VCaP (cell line): ENCODE measurements around the gene COL5A1.

ENCODE experiments used
- H3K27ac ChIP-seq: fragments of 450-650 bp; 2 replicates; pipeline ENCODE4 v1.5.1; 2017
- CTCF ChIP-seq: fragments of 450-650 bp; conservative IDR thresholded peaks from 2 replicates; pipeline ENCODE4 v1.5.1; 2017; ENCODE audit warnings: mild to moderate bottlenecking, moderate library complexity

The COL5A1 gene

GRCh38 chr9:134632329-134632728, 9.3 kb upstream of the COL5A1 start:
- TF ChIP-seq CTCF = no peak
- H3K27ac ChIP-seq = no peak overlapping the region

DNA sequence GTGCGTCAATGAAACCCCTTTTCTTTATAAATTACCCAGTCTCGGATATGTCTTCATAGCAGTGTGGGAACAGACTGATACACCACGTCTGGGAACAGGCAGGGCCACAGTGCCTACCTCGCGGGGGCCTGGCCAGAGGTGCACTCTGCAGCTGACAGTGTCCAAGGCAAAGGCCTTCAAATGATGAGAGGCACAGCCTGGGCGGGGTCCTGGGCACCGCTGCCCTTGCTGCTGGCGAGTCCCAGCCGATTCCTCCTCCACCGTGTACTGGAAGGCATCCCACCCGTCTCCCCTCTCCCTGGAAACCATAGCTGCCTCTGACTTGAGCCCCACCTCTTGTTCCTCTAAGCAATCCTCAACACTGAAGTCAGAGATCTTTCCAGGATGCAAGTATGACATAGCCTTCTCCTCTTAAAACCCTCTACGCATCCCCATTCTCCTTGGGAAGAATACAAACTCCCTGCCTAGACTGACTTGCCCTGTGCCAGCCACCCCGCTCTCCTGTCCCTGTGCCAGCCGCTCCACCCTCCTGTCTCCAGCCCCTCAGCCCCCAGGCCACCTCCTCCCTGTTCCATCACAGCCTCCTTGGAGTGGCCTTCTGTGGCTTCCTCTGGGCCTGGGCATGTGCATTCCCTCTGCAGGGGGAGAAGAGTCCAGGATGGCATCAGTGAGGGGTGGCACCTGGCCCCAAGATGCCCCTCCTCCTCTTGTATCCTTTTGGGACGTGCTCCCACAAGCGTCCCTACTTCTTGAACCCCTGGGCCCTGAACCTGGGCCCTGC, 8.1 kb upstream of the COL5A1 start:
- H3K27ac ChIP-seq = no peak overlapping the region
- TF ChIP-seq CTCF = no peak

DNA sequence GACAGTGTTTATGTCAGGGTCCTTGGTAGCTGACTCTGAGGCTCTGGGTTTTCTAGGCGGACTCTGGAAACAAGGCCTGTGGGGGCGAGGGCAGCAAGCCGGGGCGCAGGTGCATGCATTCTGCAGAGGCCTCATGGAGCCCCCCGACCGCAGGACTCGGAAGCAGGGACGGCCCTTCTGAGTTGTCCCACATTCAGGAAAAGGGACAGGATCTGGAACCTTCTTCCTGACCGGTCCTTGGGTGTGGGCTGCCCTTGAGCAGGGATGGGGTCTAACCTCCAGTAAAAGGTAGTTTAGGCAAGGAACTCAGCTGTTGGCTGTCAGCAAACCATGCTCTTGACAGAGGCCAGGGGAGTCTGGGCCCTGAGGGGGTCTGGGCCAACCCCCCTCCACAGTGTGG, 7.4 kb upstream of the COL5A1 start:
- TF ChIP-seq CTCF = no peak
- no peak overlapping the region for H3K27ac ChIP-seq

- H3K27ac ChIP-seq = no peak overlapping the region
These were observed 6.9 kb upstream of the COL5A1 start for GRCh38 chr9:134634667-134635230.

GRCh38 chr9:134635351-134636148, 6.1 kb upstream of the COL5A1 start:
- no peak for TF ChIP-seq CTCF
- no peak overlapping the region for H3K27ac ChIP-seq

More at GRCh38 chr9:134634667-134635230, 6.9 kb upstream of the COL5A1 start:
- TF ChIP-seq CTCF = no peak

GRCh38 chr9:134636149-134636507, 5.5 kb upstream of the COL5A1 start:
- no peak for TF ChIP-seq CTCF
- no peak overlapping the region for H3K27ac ChIP-seq

- H3K27ac ChIP-seq = no peak overlapping the region
- no peak for TF ChIP-seq CTCF
These were observed 4.4 kb upstream of the COL5A1 start for GRCh38 chr9:134637241-134637640.
